ENCODE measurements around the gene TRERF1.
"Not testable (repeated sequence)": the region's sequence is repeated elsewhere in the genome, so short reads cannot be mapped to it uniquely, and the experiment has no call there.

TRERF1 gene

GRCh38 chr6:42448927-42449659, 2.6 kb downstream of the TRERF1 start:
- DNase-seq = no peak

DNA sequence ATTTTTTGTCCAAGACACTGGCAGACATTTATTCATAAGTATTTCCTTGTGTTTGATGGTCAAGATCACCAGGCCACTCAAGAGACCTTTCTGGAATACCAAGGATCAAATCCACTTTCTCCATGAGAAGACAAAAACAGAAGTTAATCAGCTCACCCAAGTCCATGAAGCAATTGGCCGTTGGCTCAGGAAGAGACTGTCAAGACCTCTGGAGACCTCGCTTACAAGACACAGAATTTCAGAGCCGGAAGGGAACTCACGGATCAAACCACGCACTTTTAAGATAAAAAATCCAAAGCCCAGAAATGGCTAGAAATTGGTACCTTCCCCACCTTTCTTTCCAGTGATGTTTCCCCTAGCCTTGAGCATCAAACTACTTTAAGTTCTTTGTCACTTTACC, 3.3 kb downstream of the TRERF1 start:
- no peak for DNase-seq

DNA sequence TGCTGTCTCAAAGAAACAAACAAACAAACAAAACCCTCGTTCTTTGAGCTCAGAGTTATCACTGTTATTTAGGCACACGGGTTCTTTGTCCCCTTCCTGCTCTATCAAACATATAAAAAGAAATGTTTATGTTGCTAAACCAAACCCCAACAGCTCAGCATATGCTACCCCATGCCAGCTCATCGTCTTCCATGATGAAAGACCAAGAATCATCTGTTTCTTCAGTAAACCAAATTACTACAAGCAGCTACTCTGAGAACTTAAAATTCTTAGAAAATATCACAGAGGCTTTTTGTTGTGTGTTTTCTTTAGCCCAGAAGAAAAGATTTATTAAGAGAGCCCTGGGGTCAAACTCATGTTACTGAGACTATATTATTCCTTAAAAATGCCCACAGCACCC, 4.7 kb downstream of the TRERF1 start:
- DNase-seq = no peak

DNA sequence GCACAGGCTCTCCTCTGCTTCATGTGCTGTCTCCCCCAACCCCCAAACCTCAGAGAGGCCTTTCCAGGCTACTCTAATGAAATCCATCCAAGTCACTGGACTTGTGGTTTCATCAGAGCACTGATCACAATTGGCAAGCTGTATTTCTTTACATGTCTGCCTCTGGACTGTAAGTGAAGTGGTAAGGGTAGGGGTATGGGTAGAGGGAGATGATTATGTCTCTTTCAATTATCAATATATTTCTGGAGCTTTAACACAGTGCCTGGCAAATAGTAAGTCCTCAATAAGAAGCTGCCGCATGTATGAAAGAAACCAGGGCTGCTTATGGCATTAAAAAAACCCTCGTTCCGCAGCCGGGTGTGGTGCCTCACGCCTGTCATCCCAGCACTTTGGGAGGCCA, 5.4 kb downstream of the TRERF1 start:
- no peak for DNase-seq

DNA sequence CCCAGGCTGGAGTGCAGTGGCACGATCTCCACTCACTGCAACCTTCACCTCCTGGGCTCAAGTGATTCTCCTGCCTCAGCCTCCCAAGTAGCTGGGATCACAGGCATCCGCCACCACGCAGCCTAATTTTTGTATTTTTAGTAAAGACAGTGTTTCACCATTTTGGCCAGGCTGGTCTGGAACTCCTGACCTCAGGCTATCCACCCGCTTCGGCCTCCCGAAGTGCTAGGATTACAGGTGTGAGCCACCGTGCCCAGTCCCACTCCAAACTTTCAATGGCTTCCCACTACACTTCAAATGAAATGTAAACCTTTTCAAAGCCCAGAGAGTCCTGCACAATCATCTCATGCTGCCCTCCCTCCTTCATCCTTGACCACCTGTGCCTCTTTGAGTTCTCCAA, 5.8 kb downstream of the TRERF1 start:
- DNase-seq = not testable (repeated sequence)

DNA sequence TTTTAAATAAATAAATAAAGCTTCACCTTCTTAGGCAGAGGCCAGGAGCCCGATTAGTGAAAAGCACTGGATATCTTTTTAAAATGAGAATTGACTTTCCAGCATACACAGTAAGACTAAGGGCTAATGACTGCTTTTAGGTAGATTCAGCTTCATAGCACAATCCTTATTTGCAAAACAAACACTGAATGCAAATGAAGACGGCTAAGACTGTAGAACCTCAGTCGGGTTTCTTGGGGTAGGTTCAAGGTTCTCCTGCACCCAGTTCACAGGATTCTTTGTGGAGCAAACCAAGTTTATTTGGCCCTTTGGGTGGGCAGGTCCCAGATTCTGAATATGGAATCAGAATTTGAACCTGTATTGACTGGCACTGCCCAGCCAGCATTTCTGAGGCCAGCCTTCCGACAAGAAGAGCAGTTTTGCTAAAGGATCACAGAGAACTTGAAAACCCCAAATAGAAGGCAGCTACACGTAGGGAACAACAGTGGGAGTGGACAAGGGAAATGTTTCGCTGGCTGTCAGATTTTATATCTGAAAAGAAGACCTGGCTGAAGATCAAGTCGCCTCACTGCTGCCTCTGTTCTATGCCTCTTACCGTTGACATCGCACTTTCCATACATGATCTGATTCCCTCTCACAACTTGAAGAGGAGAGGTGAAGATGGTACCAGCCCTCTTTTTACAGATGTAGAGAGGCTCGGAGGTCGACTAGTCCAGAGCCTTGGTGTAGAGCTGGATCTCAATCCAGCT, 8.2 kb downstream of the TRERF1 start:
- no peak for DNase-seq

GRCh38 chr6:42441697-42442081, 10.0 kb downstream of the TRERF1 start:
- no peak for DNase-seq

- no peak for DNase-seq
Observed at GRCh38 chr6:42440778-42441696, 10.7 kb downstream of the TRERF1 start.

DNA sequence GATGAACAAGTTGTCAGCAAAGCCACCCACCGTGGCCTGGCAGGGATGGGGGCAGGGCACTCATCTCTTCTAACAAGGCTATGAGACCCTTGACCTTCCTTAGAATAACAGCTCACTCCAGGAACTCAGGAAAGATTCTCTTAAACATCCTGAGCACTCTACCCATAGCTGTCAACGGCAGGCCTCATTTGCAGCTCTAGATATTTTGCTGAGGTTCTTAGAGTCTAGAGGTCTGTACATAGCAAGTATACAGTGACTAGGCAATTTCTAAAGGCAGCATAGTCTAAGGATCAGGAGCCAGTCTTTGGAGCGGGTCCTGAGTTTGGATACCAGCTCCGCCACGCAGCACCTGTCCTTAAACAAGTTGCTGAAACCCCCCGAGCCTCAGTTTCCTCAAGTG, 11.7 kb downstream of the TRERF1 start:
- no peak for DNase-seq

DNA sequence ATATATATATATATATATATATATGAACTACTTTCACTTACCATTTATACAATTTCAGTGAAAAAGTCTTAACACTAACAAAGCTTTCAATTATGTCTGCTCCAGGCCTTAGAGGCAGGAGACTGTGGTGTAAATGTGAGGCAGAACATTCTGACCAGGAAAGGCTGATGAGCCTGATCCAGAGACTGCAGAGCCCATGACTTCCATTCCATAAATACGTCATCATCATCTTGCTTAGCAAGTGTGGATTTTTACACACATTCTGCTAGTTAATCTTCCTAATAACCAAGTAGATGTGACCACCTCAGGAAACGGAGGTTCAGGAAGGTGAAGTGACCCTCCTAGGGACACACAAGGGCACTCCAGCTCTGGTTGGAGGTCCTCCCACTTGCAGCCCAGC, 14.9 kb downstream of the TRERF1 start:
- DNase-seq = no peak

DNA sequence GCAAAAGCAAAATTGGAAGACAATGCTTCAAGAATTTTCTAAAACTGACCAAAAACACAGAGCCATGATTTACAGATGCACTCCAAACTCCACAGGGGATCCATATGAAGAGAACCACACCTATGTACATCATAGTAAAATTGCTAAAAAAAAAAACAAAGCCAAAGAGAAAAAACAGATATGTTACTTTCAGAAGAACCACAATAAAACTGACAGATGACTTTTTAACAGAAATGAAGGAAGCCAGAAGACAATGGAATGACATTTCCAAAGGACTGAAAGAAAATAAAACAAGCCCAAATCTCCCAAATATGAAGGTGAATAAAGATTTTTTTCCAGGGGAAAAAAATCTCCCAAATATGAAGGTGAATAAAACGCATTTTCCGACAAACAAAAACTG, 17.5 kb downstream of the TRERF1 start:
- DNase-seq = no peak

- no peak for DNase-seq
Observed at GRCh38 chr6:42433409-42433808, 18.3 kb downstream of the TRERF1 start.

DNA sequence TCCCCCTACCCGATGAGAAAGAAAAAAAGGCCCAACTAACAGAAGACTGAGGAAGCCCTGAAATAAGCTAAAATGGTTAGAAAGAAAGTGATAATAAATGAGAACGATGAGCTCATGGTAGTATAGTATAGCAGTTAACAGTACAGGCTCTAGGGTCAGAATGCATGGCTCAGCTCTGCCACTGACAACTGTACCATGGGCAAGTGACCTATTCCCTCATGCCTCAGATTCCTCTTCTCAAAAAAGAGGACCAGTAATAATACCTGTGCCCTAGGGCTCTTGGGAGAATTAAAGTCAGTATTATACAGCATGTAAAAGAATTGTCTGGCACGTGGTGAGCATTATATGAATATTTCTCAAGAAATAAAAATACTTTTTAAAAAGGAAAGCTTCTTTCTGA, 19.8 kb downstream of the TRERF1 start:
- DNase-seq = no peak

GRCh38 chr6:42431356-42431755, 20.4 kb downstream of the TRERF1 start:
- no peak for DNase-seq

- DNase-seq = no peak
Observed at GRCh38 chr6:42429836-42430235, 21.9 kb downstream of the TRERF1 start.

DNA sequence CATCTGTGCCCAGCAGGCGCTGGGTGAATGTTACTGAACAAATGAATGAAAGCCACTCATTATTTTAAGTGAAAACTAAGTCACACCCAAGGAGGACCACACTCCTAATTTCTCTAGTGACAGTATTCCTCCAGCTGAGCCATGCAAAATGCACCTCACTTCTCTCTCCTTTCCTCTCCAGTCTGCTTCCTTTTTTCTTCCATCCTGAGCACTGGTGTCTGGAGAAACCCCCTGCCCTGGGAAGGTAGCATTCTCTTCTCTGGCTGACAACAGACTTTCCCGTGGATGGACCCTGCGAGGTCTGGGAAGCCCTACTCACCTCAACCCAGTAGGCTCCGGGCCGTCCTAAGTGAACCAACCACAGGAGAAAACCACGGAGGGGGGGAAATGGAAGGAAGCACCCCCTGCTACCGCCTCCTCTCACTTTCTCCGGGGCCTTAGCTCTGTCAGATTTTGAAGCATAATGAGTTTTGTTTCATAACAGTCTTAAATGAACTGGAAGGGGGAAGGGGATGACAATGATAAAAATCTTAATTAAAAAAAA, 22.6 kb downstream of the TRERF1 start:
- no peak for DNase-seq

DNA sequence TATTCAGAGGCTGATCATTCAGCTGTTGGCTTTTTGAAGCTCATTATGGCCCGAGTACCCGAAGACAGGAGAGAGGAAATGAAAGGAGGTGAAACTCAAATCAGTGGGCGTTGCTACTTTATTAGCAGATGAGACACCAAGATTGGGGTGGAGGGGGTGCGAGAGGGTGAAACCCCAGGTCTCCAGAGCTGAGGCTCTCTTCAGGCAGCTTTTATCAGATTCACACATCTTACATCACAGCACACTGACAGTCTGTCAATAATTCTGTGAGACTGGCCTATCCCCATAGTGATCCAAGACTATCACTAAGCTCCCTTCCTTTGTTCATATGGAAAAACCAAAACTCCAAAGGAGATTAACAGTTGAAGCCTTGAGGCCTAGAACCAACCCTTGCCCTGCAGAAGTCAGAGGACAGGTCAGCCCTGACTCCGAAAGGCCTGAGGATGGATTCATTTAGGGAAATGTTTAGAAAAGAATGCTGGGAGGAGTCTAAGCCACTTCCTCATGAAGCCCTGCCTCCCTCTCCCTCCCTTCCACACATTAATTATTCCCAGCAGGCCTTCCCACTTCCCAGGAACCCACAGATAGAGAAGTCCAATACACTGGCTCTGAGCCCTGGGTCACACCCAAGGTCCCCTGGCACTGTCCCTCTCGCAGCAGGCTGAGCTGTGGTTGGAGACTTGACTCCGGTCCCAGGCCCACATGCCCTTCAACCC, 23.2 kb downstream of the TRERF1 start:
- peak; percentile 67 for DNase-seq

GRCh38 chr6:42427871-42428270, 23.9 kb downstream of the TRERF1 start:
- no peak for DNase-seq

- no peak for DNase-seq
Observed at GRCh38 chr6:42426191-42426590, 25.5 kb downstream of the TRERF1 start.

GRCh38 chr6:42424906-42425474, 26.7 kb downstream of the TRERF1 start:
- no peak for DNase-seq

DNA sequence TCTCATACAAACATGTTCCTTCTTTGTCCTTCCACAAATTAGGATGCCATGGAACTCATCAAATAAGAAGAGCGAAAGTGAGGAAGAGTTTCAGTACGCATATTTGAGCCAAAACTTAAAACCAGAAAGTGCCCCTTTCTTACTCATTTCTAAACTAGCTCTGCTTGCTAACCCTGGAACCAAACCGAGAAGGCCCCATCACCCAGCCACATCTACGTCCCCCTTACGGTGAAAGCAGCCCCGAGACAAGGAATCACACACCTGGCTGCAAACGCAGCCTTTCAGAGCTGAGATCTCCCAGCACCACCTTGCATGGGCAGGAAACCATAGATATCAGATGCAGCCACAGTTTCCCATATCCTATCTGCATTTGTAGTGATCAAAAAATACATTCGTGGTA, 28.5 kb downstream of the TRERF1 start:
- no peak for DNase-seq

GRCh38 chr6:42420741-42421140, 31.0 kb downstream of the TRERF1 start:
- DNase-seq = no peak
